HK-2 (cell line): ENCODE data around the gene CARD9.
"Not testable (repeated sequence)": the region's sequence is repeated elsewhere in the genome, so short reads cannot be mapped to it uniquely, and the experiment has no call there.

Experiments used
- DNase-seq: peaks from one replicate; pipeline ENCODE4 v3.0.0-alpha.2; 2018; ENCODE audit not compliant: unreplicated experiment

The CARD9 gene

GRCh38 chr9:136322756-136323330 is 50.6 kb downstream of the CARD9 start:
- no peak for DNase-seq

DNA sequence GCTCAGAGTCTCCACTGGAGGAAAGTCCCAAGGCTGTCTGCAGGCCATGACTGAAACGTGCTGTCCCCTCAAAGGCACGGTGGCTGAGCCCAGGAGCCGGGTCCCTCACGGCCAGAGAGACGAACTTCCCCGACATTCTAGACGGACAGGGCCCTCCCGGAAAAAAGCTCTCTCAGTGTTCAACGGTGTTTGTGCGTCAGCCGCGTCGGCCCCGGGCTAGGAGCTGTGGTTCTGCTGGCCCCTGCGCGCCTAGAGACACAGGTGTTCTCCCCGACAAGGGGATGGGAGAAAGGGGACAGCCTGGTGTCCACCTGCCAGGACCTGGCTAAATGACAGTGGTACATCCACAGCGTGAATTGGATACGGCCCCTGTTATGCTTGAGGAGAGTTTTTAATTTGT is 51.9 kb downstream of the CARD9 start:
- no peak for DNase-seq

DNA sequence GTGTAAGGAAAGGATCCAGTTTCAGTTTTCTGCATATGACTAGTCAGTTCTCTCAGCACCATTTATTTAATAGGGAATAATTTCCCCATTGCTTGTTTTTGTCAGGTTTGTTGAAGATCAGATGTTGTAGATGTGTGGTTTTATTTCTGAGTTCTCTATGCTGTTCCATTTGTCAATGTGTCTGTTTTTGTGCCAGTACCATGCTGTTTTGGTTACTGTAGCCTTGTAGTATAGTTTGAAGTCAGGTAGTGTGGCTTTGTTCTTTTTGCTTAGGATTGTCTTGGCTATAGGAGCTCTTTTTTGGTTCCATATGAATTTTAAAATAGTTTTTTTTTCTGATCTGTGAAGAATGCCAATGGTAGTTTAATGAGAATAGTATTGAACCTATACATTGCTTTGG is 52.5 kb downstream of the CARD9 start:
- not testable (repeated sequence) for DNase-seq

GRCh38 chr9:136319955-136320354 is 53.5 kb downstream of the CARD9 start:
- not testable (repeated sequence) for DNase-seq

- not testable (repeated sequence) for DNase-seq
Measured at GRCh38 chr9:136319244-136319643, 54.2 kb downstream of the CARD9 start.

GRCh38 chr9:136318776-136319241 is 54.7 kb downstream of the CARD9 start:
- DNase-seq, result no peak

DNA sequence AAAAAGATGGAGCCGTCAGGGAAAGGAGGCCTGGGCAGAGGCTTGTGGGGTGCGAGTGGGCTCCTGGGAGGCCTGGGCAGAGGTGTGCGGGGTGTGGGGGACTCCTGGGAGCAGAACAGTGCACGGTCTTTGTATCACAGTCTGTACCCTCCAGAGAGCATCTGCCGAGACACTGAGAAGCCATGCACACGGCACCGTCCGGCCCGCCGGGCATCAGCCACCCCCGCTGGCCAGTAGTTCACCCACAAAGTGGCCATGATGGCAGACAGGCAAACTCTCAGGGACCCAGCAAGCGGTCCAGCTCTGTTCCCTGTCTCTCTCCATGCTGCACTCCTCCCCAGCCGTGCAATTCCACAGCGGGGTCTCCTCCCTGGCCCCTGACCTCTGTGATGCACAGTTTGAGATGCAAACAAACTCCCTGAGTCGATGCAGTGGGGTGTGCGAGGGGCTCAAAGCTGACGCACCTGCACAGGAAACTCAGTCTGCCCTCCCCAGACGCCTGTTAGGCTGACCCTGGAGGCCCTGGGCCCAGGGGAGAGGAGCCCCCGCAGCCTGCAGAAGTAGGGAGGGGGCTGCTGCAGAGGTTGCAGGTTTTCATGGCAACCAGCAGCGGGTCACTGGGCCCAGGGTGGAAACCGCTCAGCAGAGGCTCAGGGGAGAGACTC is 55.2 kb downstream of the CARD9 start:
- DNase-seq, result no peak

DNA sequence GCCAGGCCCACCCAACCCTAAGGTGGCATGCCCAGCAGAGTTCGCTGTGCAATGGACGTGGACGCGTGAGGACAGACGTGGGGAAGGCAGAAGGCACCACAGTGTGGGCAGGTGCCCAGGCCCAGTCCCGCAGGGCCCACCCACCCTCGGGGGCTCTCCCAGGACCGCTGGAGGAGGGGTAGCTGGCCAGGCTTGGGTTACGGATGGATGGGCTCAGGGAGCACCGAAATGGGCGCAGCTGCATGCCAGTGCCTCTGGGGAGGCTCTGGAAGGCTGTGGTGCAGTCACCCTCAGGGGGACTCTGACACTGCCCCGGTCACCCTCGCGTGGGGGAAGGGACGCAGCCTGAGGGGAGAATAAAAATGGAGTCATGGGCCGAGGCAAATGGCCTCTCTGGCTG is 55.8 kb downstream of the CARD9 start:
- no peak for DNase-seq

DNA sequence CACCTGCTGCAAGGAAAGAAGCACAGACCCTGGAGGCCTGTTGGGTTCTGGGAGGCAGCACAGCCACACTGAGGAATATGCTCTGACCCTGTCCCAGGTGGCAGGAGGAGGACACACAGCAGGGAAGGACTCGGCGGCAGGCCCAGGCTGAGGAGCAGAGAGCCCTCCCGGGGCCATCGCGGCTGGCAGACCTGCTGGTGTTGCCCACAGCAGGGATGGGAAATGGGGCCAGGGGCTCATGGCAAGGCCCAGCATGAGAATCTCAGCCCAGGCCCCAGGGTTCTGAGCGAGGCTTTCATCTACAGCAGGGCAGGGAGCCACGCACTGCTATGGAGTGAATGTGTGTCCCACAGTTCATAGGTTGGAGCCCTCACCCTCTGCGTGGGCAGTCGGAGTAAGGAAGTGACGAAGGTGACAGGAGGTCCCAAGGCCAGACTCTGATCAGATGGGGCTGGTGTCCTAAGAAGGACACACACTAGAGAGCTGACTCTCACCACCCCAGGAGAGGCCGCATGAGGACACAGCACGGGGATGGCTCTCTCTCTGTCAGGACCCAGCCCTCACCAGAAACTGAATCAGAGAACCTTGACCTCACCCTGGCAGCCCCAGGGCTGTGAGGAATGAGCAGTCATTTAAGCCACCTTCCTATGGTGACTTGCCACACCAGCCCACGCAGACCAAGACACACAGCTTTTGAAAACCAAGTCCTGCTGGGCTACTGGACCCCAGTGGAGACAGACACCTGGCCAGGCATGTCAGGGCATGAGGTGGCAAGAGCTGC is 56.4 kb downstream of the CARD9 start:
- no peak for DNase-seq

DNA sequence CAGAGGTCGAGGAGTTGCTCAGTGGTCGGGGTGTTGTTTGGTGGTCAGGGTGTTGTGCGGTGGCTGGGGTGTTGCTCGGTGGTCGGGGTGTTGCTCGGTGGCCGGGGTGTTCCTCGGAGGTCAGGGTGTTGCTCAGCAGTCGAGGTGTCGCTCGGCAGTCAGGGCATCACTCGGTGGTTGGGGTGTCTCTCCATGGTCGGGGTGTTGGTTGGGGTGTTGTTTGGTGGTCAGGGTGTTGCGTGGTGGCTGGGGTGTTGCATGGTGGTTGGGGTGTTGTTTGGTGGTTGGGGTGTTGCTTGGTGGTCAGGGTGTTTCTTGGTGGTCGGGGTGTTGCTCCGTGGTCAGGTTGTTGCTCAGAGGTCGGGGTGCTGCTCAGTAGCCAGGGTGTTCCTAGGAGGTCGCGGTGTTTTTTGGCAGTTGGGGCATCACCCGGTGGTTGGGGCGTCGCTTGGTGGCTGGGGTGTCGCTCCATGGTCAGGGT is 57.2 kb downstream of the CARD9 start:
- no peak for DNase-seq

DNA sequence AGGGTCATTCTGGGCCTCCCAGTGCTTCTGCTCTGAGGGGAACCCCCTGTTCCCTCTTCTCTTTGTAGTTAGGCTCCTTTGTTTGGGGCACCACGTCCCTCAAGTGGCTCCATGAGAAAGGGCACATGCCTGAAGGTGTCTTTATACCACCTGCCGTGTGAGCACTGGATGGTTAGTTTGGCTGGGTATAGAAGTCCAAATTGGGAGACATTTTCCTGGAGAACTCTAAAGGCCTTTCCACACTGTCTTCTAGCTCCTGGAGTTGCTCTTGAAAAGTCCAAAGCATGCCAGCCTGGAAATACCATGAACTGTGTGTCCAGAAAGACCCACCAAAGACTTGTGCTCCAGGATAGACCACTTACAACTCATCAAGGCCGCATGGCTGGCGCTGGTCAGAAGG is 58.5 kb downstream of the CARD9 start:
- DNase-seq, result no peak

- DNase-seq, result no peak
Measured at GRCh38 chr9:136314056-136314416, 59.4 kb downstream of the CARD9 start.
